Vagina (tissue), 2 donors: ENCODE data around the gene ELAVL1.

Experiments used
- POLR2A ChIP-seq, 2 donors: fragments of 450-650 bp; IDR thresholded peaks; one replicate each; pipeline ENCODE4 v1.6.1; 2017; ENCODE audit warnings: antibody characterized with exemption in 2 of 2, mild to moderate bottlenecking in 2 of 2, moderate library complexity in 2 of 2
- TF ChIP-seq, protein P1 (sequence below), 3 experiments: fragments of 450-650 bp in 2 of 3; fragments of 200-600 bp in 1 of 3; sonication (generic) in 1 of 3; IDR thresholded peaks; one replicate each; pipeline ENCODE4 v1.5.1; 2017 to 2019; ENCODE audit warnings: antibody characterized with exemption in 3 of 3, mild to moderate bottlenecking in 2 of 3, moderate library complexity in 2 of 3

DNA sequence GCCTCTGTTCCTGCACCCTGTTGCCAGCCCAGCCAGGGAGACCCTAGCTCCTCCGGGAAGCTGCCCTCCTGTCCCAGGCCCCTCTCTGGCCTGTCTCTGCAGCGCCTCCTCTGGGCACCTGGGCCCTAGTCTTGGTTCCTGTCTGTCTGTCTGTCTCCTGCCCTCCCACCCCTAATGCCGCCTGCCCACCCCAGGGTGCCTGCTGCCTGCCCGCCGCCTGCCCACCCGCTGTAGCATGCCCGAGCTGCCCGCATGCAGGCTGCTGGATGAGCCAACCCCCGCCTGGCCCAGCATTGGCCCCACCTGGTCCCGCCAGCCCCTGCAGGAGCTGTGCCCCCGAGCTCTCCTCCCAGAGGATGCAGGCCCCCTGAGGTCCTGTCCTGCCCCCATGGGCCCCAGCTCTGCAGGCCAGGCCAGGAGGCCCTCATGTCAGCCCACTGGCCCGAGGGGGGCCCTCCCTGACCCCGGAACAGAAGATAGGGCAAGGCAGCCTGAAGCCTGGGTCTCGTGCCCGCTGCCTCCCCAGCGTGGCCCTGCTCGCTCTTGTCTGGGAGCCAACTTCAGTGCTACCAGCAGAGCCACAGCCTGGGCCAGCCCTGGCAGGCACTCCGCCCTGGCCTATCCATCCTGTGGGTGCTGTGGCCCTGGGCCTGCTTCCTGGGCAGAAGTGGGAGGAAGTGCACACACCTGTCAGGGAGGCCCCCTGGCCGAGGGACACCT lies 96.5 kb downstream of the ELAVL1 start:
- TF ChIP-seq, protein P1, sequence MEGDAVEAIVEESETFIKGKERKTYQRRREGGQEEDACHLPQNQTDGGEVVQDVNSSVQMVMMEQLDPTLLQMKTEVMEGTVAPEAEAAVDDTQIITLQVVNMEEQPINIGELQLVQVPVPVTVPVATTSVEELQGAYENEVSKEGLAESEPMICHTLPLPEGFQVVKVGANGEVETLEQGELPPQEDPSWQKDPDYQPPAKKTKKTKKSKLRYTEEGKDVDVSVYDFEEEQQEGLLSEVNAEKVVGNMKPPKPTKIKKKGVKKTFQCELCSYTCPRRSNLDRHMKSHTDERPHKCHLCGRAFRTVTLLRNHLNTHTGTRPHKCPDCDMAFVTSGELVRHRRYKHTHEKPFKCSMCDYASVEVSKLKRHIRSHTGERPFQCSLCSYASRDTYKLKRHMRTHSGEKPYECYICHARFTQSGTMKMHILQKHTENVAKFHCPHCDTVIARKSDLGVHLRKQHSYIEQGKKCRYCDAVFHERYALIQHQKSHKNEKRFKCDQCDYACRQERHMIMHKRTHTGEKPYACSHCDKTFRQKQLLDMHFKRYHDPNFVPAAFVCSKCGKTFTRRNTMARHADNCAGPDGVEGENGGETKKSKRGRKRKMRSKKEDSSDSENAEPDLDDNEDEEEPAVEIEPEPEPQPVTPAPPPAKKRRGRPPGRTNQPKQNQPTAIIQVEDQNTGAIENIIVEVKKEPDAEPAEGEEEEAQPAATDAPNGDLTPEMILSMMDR (IDR thresholded peaks at IDR 0.05), result no peak
- TF ChIP-seq POLR2A (IDR thresholded peaks at IDR 0.05), result no peak
